ENCODE measurements around the gene KLHL29. TPM values are rescaled to one million over a fixed set of nuclear protein-coding genes. Genes with fewer than 3 reads are reported as not detected.

KLHL29 gene
- total RNA-seq, 3 donors from 2014 or later (not counting 1 experiment from before 2014, with no cell fraction given) = 0.24 to 0.43 (median 0.33) TPM

GRCh38 chr2:23703037-23703582 is 318.1 kb downstream of the KLHL29 start:
- Histone ChIP-seq H3K4me1 (ENCODE audit: control insufficient read depth, insufficient read depth, low read length) (peaks cover 15% of the 10 kb centered on the region), H3K27me3 (ENCODE audit: control insufficient read depth, insufficient read depth, low read length) (no peaks in the 10 kb centered on the region), H3K27ac (ENCODE audit: low read length) (no peak overlapping the region), H3K36me3 (ENCODE audit: control insufficient read depth, insufficient read depth, low read length) (no peaks in the 10 kb centered on the region), H3K9me3 (ENCODE audit: control insufficient read depth, insufficient read depth, low read length) (no peaks in the 10 kb centered on the region), H3K4me3 (ENCODE audit: low read length) (no peak overlapping the region)
- TF ChIP-seq CTCF (IDR thresholded peaks at IDR 0.05) = no peak
- H3K4me1 Mint-ChIP-seq = peaks cover 17 to 33% of the 10 kb centered on the region in 2 donors
- 97% methylated on average over 17 of the region's 17 CpGs for WGBS (ENCODE audit: insufficient coverage)
- no peaks in the 10 kb centered on the region for H3K9me3 Mint-ChIP-seq
- intact Hi-C loops (cut with micrococcal nuclease) = no loop called here
- no peaks in the 10 kb centered on the region for H3K27me3 Mint-ChIP-seq (ENCODE audit: low read depth in 2 of 2)
- ATAC-seq (no peak), DNase-seq (no peak)
- no peaks in the 10 kb centered on the region for H3K36me3 Mint-ChIP-seq
- no peak overlapping the region for H3K27ac Mint-ChIP-seq
- no peak overlapping the region for H3K4me3 Mint-ChIP-seq

DNA sequence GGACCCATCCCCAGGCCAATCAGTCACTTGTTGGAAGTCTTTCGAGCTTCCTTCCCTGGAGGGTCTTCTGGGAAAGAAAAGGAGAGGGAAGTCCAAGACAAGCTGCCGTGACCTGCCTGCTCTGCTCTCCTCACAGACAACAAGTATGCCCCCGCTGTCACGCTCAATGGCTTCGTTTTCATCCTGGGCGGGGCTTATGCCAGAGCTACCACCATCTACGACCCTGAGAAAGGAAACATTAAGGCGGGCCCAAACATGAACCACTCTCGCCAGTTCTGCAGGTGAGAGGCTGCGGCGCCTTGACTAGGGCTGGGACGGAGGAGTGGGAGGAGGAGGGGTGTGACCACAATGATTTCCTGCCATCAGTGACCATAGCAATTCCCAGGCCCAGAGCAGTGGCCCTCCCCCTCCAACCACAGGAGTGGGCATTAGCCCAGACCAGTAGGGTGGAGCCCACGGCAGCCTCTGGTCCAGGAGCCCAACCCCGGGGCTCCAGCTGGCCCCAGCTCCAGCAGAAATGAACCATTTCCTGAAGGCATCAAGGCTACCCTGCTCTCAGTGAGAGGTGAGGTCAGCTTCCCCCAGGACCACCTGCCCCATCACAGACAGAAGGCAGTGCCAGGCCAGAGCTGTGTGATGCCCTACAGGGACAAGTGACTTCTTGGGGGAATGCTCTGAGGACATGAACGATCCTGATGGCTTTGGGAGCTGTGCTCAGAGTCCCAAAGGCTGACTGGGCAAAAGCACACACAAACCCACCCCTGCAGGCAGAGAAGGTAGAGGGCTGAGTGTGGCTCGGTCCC is 318.8 kb downstream of the KLHL29 start:
- ATAC-seq = peak in 1 of 3 donors; percentile 13
- no peaks in the 10 kb centered on the region for H3K36me3 Mint-ChIP-seq
- no peaks in the 10 kb centered on the region for H3K9me3 ChIP-seq (ENCODE audit: control insufficient read depth, insufficient read depth, low read length)
- no peak overlapping the region for H3K4me3 ChIP-seq (ENCODE audit: low read length)
- no peak overlapping the region for H3K4me3 Mint-ChIP-seq
- H3K27me3 Mint-ChIP-seq (ENCODE audit: low read depth in 2 of 2) = no peaks in the 10 kb centered on the region
- peaks cover 15% of the 10 kb centered on the region for H3K4me1 ChIP-seq (ENCODE audit: control insufficient read depth, insufficient read depth, low read length)
- H3K36me3 ChIP-seq (ENCODE audit: control insufficient read depth, insufficient read depth, low read length) = no peaks in the 10 kb centered on the region
- H3K9me3 Mint-ChIP-seq = no peaks in the 10 kb centered on the region
- intact Hi-C loops (cut with micrococcal nuclease) = no loop called here
- no peak overlapping the region for H3K27ac Mint-ChIP-seq
- WGBS (ENCODE audit: insufficient coverage) = 73% methylated on average over 16 of the region's 16 CpGs
- H3K27me3 ChIP-seq (ENCODE audit: control insufficient read depth, insufficient read depth, low read length) = no peaks in the 10 kb centered on the region
- H3K27ac ChIP-seq (ENCODE audit: low read length) = no peak overlapping the region
- peaks cover 17 to 33% of the 10 kb centered on the region in 2 donors for H3K4me1 Mint-ChIP-seq
- no peak for TF ChIP-seq CTCF (IDR thresholded peaks at IDR 0.05)
- no peak for DNase-seq

DNA sequence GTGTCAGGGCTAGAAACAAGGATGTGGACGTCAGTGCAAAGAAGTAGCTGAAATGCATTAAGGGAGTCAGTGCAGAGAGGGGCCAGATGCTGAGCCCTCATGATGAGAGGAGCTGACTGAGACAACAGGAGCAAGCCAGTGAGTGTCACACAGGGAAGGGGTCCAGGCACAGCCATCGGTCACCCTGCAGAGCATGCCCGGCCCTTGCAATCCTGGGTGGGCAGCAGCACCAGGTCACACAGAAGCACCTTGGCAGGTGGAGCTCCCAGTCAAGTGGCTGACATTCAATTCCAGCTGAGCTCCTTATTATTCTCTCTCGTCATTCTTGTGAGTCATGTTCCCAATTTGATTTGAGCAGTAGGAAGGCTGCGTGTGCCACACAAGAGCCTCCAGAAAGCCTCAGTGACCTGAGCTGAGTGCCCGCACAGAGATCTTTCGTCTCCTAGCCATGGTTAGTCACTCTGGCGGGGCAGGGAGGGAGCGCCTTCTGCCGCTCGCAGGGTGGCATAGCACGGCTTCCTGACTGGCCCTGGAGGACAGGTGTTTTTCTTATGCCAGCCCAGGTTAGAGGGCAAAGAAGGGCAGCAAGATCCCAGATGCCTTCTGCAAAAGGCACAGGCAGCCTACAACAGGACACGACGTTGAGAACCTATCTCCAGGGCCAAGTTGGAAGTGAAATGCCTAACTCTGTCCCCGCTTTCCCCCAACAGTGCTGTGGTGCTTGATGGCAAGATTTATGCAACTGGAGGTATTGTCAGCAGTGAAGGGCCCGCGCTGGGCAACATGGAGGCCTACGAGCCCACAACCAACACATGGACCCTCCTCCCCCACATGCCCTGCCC is 321.0 kb downstream of the KLHL29 start:
- Mint-ChIP-seq H3K4me1 (peaks cover 5 to 22% of the 10 kb centered on the region in 2 donors), H3K36me3 (no peaks in the 10 kb centered on the region), H3K4me3 (no peak overlapping the region), H3K9me3 (no peaks in the 10 kb centered on the region), H3K27ac (peak overlapping the region in 1 of 2 donors; percentile 12), H3K27me3 (ENCODE audit: low read depth in 2 of 2) (no peaks in the 10 kb centered on the region)
- no peaks in the 10 kb centered on the region for H3K9me3 ChIP-seq (ENCODE audit: control insufficient read depth, insufficient read depth, low read length)
- H3K4me1 ChIP-seq (ENCODE audit: control insufficient read depth, insufficient read depth, low read length) = peaks cover 15% of the 10 kb centered on the region
- H3K4me3 ChIP-seq (ENCODE audit: low read length) = no peak overlapping the region
- H3K27ac ChIP-seq (ENCODE audit: low read length) = no peak overlapping the region
- no peak for ATAC-seq
- TF ChIP-seq CTCF (IDR thresholded peaks at IDR 0.05) = no peak
- no peaks in the 10 kb centered on the region for H3K27me3 ChIP-seq (ENCODE audit: control insufficient read depth, insufficient read depth, low read length)
- no peak for DNase-seq
- 98% methylated on average over 18 of the region's 18 CpGs for WGBS (ENCODE audit: insufficient coverage)
- H3K36me3 ChIP-seq (ENCODE audit: control insufficient read depth, insufficient read depth, low read length) = peaks cover 2% of the 10 kb centered on the region
- intact Hi-C loops (cut with micrococcal nuclease) = no loop called here
